GM08714 (cell line): ENCODE results near the gene HBM.
"Not testable (repeated sequence)": the region's sequence is repeated elsewhere in the genome, so short reads cannot be mapped to it uniquely, and the experiment has no call there.

Experiments used
- H3K4me3 ChIP-seq: fragments of 200-500 bp; sonication (Bioruptor generic); 2 replicates; pipeline ENCODE4 v1.5.1; 2014; ENCODE audit warnings: mild to moderate bottlenecking, low read length, inconsistent platforms
- ZNF274 ChIP-seq: IDR thresholded peaks from 2 replicates; pipeline ENCODE4 v1.6.1; 2012; ENCODE audit warnings: mild to moderate bottlenecking, low read depth, low read length

The HBM gene

GRCh38 chr16:170788-171187 is 5.0 kb downstream of the HBM start:
- TF ChIP-seq ZNF274: no peak
- no peak overlapping the region for H3K4me3 ChIP-seq

- H3K4me3 ChIP-seq: not testable (repeated sequence)
These were observed 6.7 kb downstream of the HBM start, which contains the start of gene HBA2 for GRCh38 chr16:172374-172941. Gene HBA2 (plus strand): TSS chr16:172876. CDS start chr16:172913, 37 bp downstream.

GRCh38 chr16:173211-173854 is 7.6 kb downstream of the HBM start:
- not testable (repeated sequence) for H3K4me3 ChIP-seq

DNA sequence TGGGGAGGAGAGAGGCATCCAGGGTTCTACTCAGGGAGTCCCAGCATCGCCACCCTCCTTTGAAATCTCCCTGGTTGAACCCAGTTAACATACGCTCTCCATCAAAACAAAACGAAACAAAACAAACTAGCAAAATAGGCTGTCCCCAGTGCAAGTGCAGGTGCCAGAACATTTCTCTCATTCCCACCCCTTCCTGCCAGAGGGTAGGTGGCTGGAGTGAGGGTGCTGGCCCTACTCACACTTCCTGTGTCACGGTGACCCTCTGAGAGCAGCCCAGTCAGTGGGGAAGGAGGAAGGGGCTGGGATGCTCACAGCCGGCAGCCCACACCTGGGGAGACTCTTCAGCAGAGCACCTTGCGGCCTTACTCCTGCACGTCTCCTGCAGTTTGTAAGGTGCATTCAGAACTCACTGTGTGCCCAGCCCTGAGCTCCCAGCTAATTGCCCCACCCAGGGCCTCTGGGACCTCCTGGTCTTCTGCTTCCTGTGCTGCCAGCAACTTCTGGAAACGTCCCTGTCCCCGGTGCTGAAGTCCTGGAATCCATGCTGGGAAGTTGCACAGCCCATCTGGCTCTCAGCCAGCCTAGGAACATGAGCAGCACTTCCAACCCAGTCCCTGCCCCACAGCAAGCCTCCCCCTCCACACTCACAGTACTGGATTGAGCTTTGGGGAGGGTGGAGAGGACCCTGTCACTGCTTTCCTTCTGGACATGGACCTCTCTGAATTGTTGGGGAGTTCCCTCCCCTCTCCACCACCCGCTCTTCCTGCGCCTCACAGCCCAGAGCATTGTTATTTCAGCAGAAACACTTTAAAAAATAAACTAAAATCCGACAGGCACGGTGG is 8.4 kb downstream of the HBM start:
- not testable (repeated sequence) for H3K4me3 ChIP-seq

- TF ChIP-seq ZNF274: no peak
- no peak overlapping the region for H3K4me3 ChIP-seq
These were observed 9.5 kb downstream of the HBM start for GRCh38 chr16:175011-175949.

- not testable (repeated sequence) for H3K4me3 ChIP-seq
These were observed 10.2 kb downstream of the HBM start for GRCh38 chr16:176006-176405.

DNA sequence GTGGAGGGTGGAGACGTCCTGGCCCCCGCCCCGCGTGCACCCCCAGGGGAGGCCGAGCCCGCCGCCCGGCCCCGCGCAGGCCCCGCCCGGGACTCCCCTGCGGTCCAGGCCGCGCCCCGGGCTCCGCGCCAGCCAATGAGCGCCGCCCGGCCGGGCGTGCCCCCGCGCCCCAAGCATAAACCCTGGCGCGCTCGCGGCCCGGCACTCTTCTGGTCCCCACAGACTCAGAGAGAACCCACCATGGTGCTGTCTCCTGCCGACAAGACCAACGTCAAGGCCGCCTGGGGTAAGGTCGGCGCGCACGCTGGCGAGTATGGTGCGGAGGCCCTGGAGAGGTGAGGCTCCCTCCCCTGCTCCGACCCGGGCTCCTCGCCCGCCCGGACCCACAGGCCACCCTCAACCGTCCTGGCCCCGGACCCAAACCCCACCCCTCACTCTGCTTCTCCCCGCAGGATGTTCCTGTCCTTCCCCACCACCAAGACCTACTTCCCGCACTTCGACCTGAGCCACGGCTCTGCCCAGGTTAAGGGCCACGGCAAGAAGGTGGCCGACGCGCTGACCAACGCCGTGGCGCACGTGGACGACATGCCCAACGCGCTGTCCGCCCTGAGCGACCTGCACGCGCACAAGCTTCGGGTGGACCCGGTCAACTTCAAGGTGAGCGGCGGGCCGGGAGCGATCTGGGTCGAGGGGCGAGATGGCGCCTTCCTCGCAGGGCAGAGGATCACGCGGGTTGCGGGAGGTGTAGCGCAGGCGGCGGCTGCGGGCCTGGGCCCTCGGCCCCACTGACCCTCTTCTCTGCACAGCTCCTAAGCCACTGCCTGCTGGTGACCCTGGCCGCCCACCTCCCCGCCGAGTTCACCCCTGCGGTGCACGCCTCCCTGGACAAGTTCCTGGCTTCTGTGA is 11.0 kb downstream of the HBM start, which contains the start of gene HBA1:
HBA1 (plus strand) TSS at position 204 of the 906 bp plus-strand sequence; CDS start at position 241, 37 bp downstream.
- H3K4me3 ChIP-seq: not testable (repeated sequence)

DNA sequence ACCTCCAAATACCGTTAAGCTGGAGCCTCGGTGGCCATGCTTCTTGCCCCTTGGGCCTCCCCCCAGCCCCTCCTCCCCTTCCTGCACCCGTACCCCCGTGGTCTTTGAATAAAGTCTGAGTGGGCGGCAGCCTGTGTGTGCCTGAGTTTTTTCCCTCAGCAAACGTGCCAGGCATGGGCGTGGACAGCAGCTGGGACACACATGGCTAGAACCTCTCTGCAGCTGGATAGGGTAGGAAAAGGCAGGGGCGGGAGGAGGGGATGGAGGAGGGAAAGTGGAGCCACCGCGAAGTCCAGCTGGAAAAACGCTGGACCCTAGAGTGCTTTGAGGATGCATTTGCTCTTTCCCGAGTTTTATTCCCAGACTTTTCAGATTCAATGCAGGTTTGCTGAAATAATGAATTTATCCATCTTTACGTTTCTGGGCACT is 11.6 kb downstream of the HBM start:
- no peak for TF ChIP-seq ZNF274
- H3K4me3 ChIP-seq: no peak overlapping the region

DNA sequence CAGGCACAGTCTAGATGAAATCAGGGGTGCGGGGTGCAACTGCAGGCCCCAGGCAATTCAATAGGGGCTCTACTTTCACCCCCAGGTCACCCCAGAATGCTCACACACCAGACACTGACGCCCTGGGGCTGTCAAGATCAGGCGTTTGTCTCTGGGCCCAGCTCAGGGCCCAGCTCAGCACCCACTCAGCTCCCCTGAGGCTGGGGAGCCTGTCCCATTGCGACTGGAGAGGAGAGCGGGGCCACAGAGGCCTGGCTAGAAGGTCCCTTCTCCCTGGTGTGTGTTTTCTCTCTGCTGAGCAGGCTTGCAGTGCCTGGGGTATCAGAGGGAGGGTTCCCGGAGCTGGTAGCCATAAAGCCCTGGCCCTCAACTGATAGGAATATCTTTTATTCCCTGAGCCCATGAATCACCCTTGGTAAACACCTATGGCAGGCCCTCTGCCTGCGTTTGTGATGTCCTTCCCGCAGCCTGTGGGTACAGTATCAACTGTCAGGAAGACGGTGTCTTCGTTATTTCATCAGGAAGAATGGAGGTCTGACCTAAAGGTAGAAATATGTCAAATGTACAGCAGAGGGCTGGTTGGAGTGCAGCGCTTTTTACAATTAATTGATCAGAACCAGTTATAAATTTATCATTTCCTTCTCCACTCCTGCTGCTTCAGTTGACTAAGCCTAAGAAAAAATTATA is 12.3 kb downstream of the HBM start:
- H3K4me3 ChIP-seq: no peak overlapping the region
- no peak for TF ChIP-seq ZNF274

DNA sequence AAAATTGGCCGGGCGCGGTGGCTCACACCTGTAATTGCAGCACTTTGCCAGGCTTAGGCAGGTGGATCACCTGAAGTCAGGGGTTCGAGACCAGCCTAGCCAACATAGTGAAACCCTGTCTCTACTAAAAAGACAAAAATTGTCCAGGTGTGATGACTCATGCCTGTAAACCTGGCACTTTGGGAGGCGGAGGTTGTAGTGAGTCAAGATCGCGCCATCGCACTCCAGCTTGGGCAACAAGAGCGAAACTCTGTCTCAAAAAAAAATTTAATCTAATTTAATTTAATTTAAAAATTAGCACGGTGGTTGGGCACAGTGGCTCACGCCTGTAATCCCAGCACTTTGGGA is 12.9 kb downstream of the HBM start:
- H3K4me3 ChIP-seq: no peak overlapping the region
- TF ChIP-seq ZNF274: no peak

GRCh38 chr16:179211-180092 is 13.7 kb downstream of the HBM start:
- no peak for TF ChIP-seq ZNF274
- no peak overlapping the region for H3K4me3 ChIP-seq

DNA sequence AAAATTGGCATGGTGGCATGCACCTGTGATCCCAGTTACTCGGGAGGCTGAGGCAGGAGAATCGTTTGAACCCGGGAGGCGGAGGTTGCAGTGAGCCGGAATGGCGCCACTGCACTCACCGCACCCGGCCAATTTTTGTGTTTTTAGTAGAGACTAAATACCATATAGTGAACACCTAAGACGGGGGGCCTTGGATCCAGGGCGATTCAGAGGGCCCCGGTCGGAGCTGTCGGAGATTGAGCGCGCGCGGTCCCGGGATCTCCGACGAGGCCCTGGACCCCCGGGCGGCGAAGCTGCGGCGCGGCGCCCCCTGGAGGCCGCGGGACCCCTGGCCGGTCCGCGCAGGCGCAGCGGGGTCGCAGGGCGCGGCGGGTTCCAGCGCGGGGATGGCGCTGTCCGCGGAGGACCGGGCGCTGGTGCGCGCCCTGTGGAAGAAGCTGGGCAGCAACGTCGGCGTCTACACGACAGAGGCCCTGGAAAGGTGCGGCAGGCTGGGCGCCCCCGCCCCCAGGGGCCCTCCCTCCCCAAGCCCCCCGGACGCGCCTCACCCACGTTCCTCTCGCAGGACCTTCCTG is 14.4 kb downstream of the HBM start, which contains the start of gene HBQ1:
HBQ1 (plus strand) TSS at position 359 of the 575 bp plus-strand sequence; CDS start at position 387, 28 bp downstream.
- no peak within 1 kb of the TSS; the same call in 1 of the 2 replicates for H3K4me3 ChIP-seq
- no peak for TF ChIP-seq ZNF274
